ENCODE data around the gene ZNF770.

DNA sequence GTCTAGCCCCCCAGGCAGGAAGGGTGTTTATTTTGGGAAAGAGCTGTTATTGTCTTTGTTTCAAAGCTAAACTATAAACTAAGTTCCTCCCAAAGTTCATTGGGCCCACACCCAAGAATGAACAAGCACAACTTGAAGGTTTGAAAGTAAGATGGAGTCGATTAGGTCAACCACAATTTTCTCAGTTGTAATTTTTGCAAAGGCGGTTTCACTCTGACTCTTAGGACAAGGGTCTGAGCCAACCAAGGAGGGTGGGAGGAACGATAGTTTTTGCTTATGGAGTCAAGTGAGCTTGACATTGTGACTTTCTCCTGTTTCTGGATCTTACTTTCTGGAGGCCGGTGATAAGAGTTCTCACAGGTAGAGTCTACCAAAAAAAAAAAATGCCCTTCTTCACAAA, 5.8 kb upstream of the ZNF770 start:
- TF ChIP-seq, protein P1, sequence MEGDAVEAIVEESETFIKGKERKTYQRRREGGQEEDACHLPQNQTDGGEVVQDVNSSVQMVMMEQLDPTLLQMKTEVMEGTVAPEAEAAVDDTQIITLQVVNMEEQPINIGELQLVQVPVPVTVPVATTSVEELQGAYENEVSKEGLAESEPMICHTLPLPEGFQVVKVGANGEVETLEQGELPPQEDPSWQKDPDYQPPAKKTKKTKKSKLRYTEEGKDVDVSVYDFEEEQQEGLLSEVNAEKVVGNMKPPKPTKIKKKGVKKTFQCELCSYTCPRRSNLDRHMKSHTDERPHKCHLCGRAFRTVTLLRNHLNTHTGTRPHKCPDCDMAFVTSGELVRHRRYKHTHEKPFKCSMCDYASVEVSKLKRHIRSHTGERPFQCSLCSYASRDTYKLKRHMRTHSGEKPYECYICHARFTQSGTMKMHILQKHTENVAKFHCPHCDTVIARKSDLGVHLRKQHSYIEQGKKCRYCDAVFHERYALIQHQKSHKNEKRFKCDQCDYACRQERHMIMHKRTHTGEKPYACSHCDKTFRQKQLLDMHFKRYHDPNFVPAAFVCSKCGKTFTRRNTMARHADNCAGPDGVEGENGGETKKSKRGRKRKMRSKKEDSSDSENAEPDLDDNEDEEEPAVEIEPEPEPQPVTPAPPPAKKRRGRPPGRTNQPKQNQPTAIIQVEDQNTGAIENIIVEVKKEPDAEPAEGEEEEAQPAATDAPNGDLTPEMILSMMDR (conservative IDR thresholded peaks at IDR 0.05), result no peak
- TF ChIP-seq EZH2 (IDR thresholded peaks at IDR 0.05; ENCODE audit: low read depth), result no peak

All from PC-9 (cell line).